Breast epithelium (tissue), 4 donors: ENCODE data around the gene PRKD1. TPM values are rescaled to one million over a fixed set of nuclear protein-coding genes. Genes with fewer than 3 reads are reported as not detected.

Experiments used
- DNase-seq, 2 donors: peaks; one replicate each; pipeline ENCODE4 v3.0.0-alpha.2; 2019; ENCODE audit warnings: low spot score in 2 of 2
- H3K27ac ChIP-seq, 2 donors: fragments of 200-600 bp; sonication (generic) in 1 of 2; one replicate each; pipeline ENCODE4 v1.5.1; 2016 to 2019; ENCODE audit warnings: mild to moderate bottlenecking in 1 of 2
- H3K27me3 ChIP-seq, 2 donors: fragments of 200-600 bp; sonication (generic) in 1 of 2; one replicate each; pipeline versions ENCODE4 v1.5.1 to v1.6.0; 2017 to 2019; ENCODE audit warnings: control low read depth in 1 of 2, mild to moderate bottlenecking in 1 of 2
- H3K36me3 ChIP-seq: fragments of 200-600 bp; one replicate; pipeline ENCODE4 v1.5.1; 2019
- H3K4me1 ChIP-seq, 2 donors: fragments of 200-600 bp; sonication (generic); one replicate each; pipeline ENCODE4 v1.5.1; 2016 to 2019; ENCODE audit warnings: control low read depth in 1 of 2
- H3K4me3 ChIP-seq, 3 donors: fragments of 200-600 bp; sonication (generic); 1 replicate in 2 of 3; 2 replicates in 1 of 3; pipeline ENCODE4 v1.5.1; 2016 to 2019; ENCODE audit warnings: mild to moderate bottlenecking in 3 of 3, moderate library complexity in 2 of 3
- H3K9me3 ChIP-seq, 2 donors: fragments of 200-600 bp; sonication (generic) in 1 of 2; one replicate each; pipeline ENCODE4 v1.5.1; 2016 to 2019; ENCODE audit warnings: control low read depth in 1 of 2
- CTCF ChIP-seq, 3 donors: fragments of 450-650 bp; IDR thresholded peaks; one replicate each; pipeline ENCODE4 v1.5.1; 2016 to 2017; ENCODE audit warnings: antibody characterized with exemption in 3 of 3, mild to moderate bottlenecking in 3 of 3, moderate library complexity in 3 of 3
- POLR2A ChIP-seq: fragments of 450-650 bp; IDR thresholded peaks from one replicate; pipeline ENCODE4 v1.6.1; 2016; ENCODE audit warnings: antibody characterized with exemption, mild to moderate bottlenecking, moderate library complexity
- POLR2AphosphoS5 ChIP-seq, 3 donors: sonication (generic); formaldehyde crosslinking; IDR thresholded peaks; one replicate each; pipeline ENCODE4 v1.6.1; 2017; ENCODE audit warnings: antibody characterized with exemption in 3 of 3
- intact Hi-C: fragments of 100-400 bp; cut with DNase I; formaldehyde crosslinking; loops from one replicate; pipeline ENCODE4 v1.15.1; 2023; ENCODE audit warnings: low total_unique reads
- total RNA-seq, 3 donors: library from RNA; depleted of rRNA; stranded (reverse); fragments of >200 nt; gene quantifications; one replicate each; pipeline ENCODE4 v1.1.0, GENCODE V29; 2016

The PRKD1 gene
- total RNA-seq, 3 donors from 2014 or later = 14.1 to 26.1 (median 22.7) TPM

GRCh38 chr14:29569194-29569593 is 358.5 kb downstream of the PRKD1 start:
- no peaks in the 10 kb centered on the region for H3K36me3 ChIP-seq
- intact Hi-C loops = no loop called here
- H3K9me3 ChIP-seq = peaks cover 0 to 21% of the 10 kb centered on the region in 2 donors
- no peaks in the 10 kb centered on the region for H3K4me1 ChIP-seq
- no peak overlapping the region for H3K27ac ChIP-seq
- H3K4me3 ChIP-seq = no peak overlapping the region
- H3K27me3 ChIP-seq = no peaks in the 10 kb centered on the region
- TF ChIP-seq POLR2A (no peak), POLR2AphosphoS5 (IDR thresholded peaks at IDR 0.05) (no peak), CTCF (IDR thresholded peaks at IDR 0.05) (no peak)
- DNase-seq = no peak

GRCh38 chr14:29566194-29566593 is 361.5 kb downstream of the PRKD1 start:
- intact Hi-C loops = no loop called here
- Histone ChIP-seq H3K4me1 (no peaks in the 10 kb centered on the region), H3K27me3 (no peaks in the 10 kb centered on the region), H3K36me3 (no peaks in the 10 kb centered on the region), H3K27ac (no peak overlapping the region), H3K9me3 (peaks cover 0 to 15% of the 10 kb centered on the region in 2 donors), H3K4me3 (no peak overlapping the region)
- TF ChIP-seq POLR2A (no peak), POLR2AphosphoS5 (IDR thresholded peaks at IDR 0.05) (no peak), CTCF (IDR thresholded peaks at IDR 0.05) (no peak)
- DNase-seq = no peak

GRCh38 chr14:29558516-29558915 is 369.1 kb downstream of the PRKD1 start:
- Histone ChIP-seq H3K36me3 (no peaks in the 10 kb centered on the region), H3K27me3 (no peaks in the 10 kb centered on the region), H3K4me1 (no peaks in the 10 kb centered on the region), H3K9me3 (no peaks in the 10 kb centered on the region), H3K4me3 (no peak overlapping the region), H3K27ac (no peak overlapping the region)
- TF ChIP-seq POLR2A (no peak), CTCF (IDR thresholded peaks at IDR 0.05) (no peak), POLR2AphosphoS5 (IDR thresholded peaks at IDR 0.05) (no peak)
- intact Hi-C loops = loop anchor here (10.0 kb wide), 1 partner anchor 446 kb away; no protein-coding TSS in a partner anchor
- DNase-seq = no peak

GRCh38 chr14:29554335-29554734 is 373.3 kb downstream of the PRKD1 start:
- DNase-seq = no peak
- Histone ChIP-seq H3K9me3 (no peaks in the 10 kb centered on the region), H3K27ac (no peak overlapping the region), H3K4me3 (no peak overlapping the region), H3K36me3 (no peaks in the 10 kb centered on the region), H3K4me1 (no peaks in the 10 kb centered on the region), H3K27me3 (no peaks in the 10 kb centered on the region)
- TF ChIP-seq POLR2A = no peak
- TF ChIP-seq POLR2AphosphoS5 (IDR thresholded peaks at IDR 0.05) = no peak
- no peak for TF ChIP-seq CTCF (IDR thresholded peaks at IDR 0.05)
- intact Hi-C loops = loop anchor here (10.0 kb wide), 1 partner anchor 450 kb away; no protein-coding TSS in a partner anchor

- Histone ChIP-seq H3K36me3 (no peaks in the 10 kb centered on the region), H3K4me1 (no peaks in the 10 kb centered on the region), H3K27ac (no peak overlapping the region), H3K4me3 (no peak overlapping the region), H3K9me3 (no peaks in the 10 kb centered on the region), H3K27me3 (no peaks in the 10 kb centered on the region)
- DNase-seq = no peak
- TF ChIP-seq CTCF (IDR thresholded peaks at IDR 0.05) (no peak), POLR2A (no peak), POLR2AphosphoS5 (IDR thresholded peaks at IDR 0.05) (no peak)
- intact Hi-C loops = loop anchor here (10.0 kb wide), 1 partner anchor 451 kb away; no protein-coding TSS in a partner anchor
Measured at GRCh38 chr14:29553427-29553826, 374.2 kb downstream of the PRKD1 start.
